Fibroblast of the conjunctiva (primary cell): ENCODE measurements around the gene NXPE1.

Experiments used
- DNase-seq: peaks from one replicate; pipeline ENCODE4 v3.0.0-alpha.2; 2010; ENCODE audit warnings: low read depth

NXPE1 gene

GRCh38 chr11:114562166-114562916 is 2.7 kb upstream of the NXPE1 start:
- DNase-seq: no peak

GRCh38 chr11:114556135-114556534 is 3.5 kb downstream of the NXPE1 start:
- no peak for DNase-seq

GRCh38 chr11:114553642-114554041 is 6.0 kb downstream of the NXPE1 start:
- DNase-seq: no peak

GRCh38 chr11:114551060-114551459 is 8.6 kb downstream of the NXPE1 start:
- no peak for DNase-seq

- no peak for DNase-seq
Observed at GRCh38 chr11:114525682-114526081, 34.0 kb downstream of the NXPE1 start.

GRCh38 chr11:114524122-114524521 is 35.6 kb downstream of the NXPE1 start:
- no peak for DNase-seq

GRCh38 chr11:114522818-114523217 is 36.9 kb downstream of the NXPE1 start:
- no peak for DNase-seq

GRCh38 chr11:114511538-114511937 is 48.1 kb downstream of the NXPE1 start:
- DNase-seq: no peak

- DNase-seq: no peak
Observed at GRCh38 chr11:114511079-114511478, 48.6 kb downstream of the NXPE1 start.

- DNase-seq: no peak
Observed at GRCh38 chr11:114501901-114502300, 57.8 kb downstream of the NXPE1 start.

- no peak for DNase-seq
Observed at GRCh38 chr11:114499756-114500155, 59.9 kb downstream of the NXPE1 start.

- DNase-seq: no peak
Observed at GRCh38 chr11:114496915-114497314, 62.8 kb downstream of the NXPE1 start.

GRCh38 chr11:114483929-114484328 is 75.8 kb downstream of the NXPE1 start:
- no peak for DNase-seq

GRCh38 chr11:114482114-114482513 is 77.6 kb downstream of the NXPE1 start:
- DNase-seq: no peak

GRCh38 chr11:114479331-114479730 is 80.3 kb downstream of the NXPE1 start:
- DNase-seq: no peak

- DNase-seq: no peak
Observed at GRCh38 chr11:114478768-114479167, 80.9 kb downstream of the NXPE1 start.

- DNase-seq: no peak
Observed at GRCh38 chr11:114478001-114478410, 81.7 kb downstream of the NXPE1 start.

- DNase-seq: no peak
Observed at GRCh38 chr11:114472661-114473060, 87.0 kb downstream of the NXPE1 start.
